OCI-LY7 (cell line): ENCODE data around the gene LRRC56. TPM values are rescaled to one million over a fixed set of nuclear protein-coding genes. Genes with fewer than 3 reads are reported as not detected.

Experiments used
- BruUV-seq: library from RNA; stranded (reverse); fragments of 400-500 nt; replicated peaks from 2 replicates; lab custom pipeline; 2021; lab: Mats Ljungman, UMichigan
- CTCF ChIA-PET: fragments of 300-600 bp; sonication (Branson Sonifier 250); formaldehyde crosslinking; loops from one replicate; lab custom pipeline; 2022; ENCODE audit warnings: antibody characterized with exemption; ENCODE audit not compliant: unreplicated experiment; lab: Charles Lee
- POLR2A ChIA-PET: fragments of 300-600 bp; sonication (Branson Sonifier 250); formaldehyde crosslinking; loops from one replicate; lab custom pipeline; 2022; ENCODE audit warnings: antibody characterized with exemption; lab: Charles Lee
- DNase-seq: peaks from one replicate; pipeline ENCODE4 v3.0.0-alpha.2; 2015; ENCODE audit warnings: low spot score
- H2AFZ ChIP-seq: fragments of 200-600 bp; sonication (generic), shearing (Covaris generic); 2 replicates; pipeline ENCODE4 v1.6.1; 2014; ENCODE audit warnings: mild to moderate bottlenecking, antibody characterized with exemption, low read length, moderate library complexity
- H3K27ac ChIP-seq: fragments of 200-600 bp; sonication (generic); 2 replicates; pipeline ENCODE4 v1.5.1; 2014; ENCODE audit warnings: mixed run types, low read depth, mild to moderate bottlenecking, moderate library complexity, low read length, inconsistent platforms; ENCODE audit not compliant: poor library complexity, severe bottlenecking
- H3K36me3 ChIP-seq: fragments of 200-600 bp; sonication (generic); 2 replicates; pipeline ENCODE4 v1.6.1; 2014; ENCODE audit warnings: mild to moderate bottlenecking, antibody characterized with exemption, low read length, moderate library complexity, mixed read lengths; ENCODE audit not compliant: insufficient read depth
- H3K4me1 ChIP-seq: fragments of 200-600 bp; sonication (generic); 2 replicates; pipeline ENCODE4 v1.5.1; 2014; ENCODE audit warnings: mild to moderate bottlenecking, low read length; ENCODE audit not compliant: insufficient read depth, poor library complexity, severe bottlenecking
- H3K4me2 ChIP-seq: fragments of 200-600 bp; sonication (generic); 2 replicates; pipeline ENCODE4 v1.6.1; 2014; ENCODE audit warnings: mild to moderate bottlenecking, low read length
- H3K4me3 ChIP-seq: fragments of 200-600 bp; sonication (generic); 2 replicates; pipeline ENCODE4 v1.5.1; 2014; ENCODE audit warnings: mild to moderate bottlenecking, low read depth, low read length; ENCODE audit not compliant: poor library complexity, severe bottlenecking
- H3K79me2 ChIP-seq: fragments of 200-600 bp; sonication (generic); 2 replicates; pipeline ENCODE4 v1.6.1; 2016; ENCODE audit warnings: low read depth, mild to moderate bottlenecking, low read length, moderate library complexity, mixed read lengths; ENCODE audit not compliant: insufficient read depth
- H3K9me2 ChIP-seq: fragments of 200-600 bp; sonication (generic); 2 replicates; pipeline ENCODE4 v1.6.1; 2016; ENCODE audit warnings: mild to moderate bottlenecking, low read length, mixed read lengths; ENCODE audit not compliant: insufficient read depth
- H3K9me3 ChIP-seq: fragments of 200-600 bp; sonication (generic); 2 replicates; pipeline ENCODE4 v1.6.1; 2014; ENCODE audit warnings: mild to moderate bottlenecking, mixed run types, low read length, mixed read lengths
- H4K20me1 ChIP-seq: fragments of 200-600 bp; sonication (generic); 2 replicates; pipeline ENCODE4 v1.6.1; 2014; ENCODE audit warnings: mild to moderate bottlenecking, antibody characterized with exemption, low read length, moderate library complexity, mixed read lengths; ENCODE audit not compliant: insufficient read depth
- CTCF ChIP-seq: fragments of 200-600 bp; sonication (generic); conservative IDR thresholded peaks from 2 replicates; pipeline ENCODE4 v1.5.1; 2014; ENCODE audit warnings: mild to moderate bottlenecking, antibody characterized with exemption, low read length, moderate library complexity, mixed read lengths
- EZH2phosphoT487 ChIP-seq: fragments of 200-600 bp; sonication (generic); IDR thresholded peaks from 2 replicates; pipeline ENCODE4 v1.6.1; 2018; ENCODE audit warnings: low read depth, borderline replicate concordance, mild to moderate bottlenecking, mixed run types, antibody characterized with exemption, low read length, moderate library complexity, mixed read lengths
- intact Hi-C: fragments of 100-400 bp; cut with micrococcal nuclease; formaldehyde crosslinking; loops from one replicate; pipeline ENCODE4 v1.10.0; 2022; ENCODE audit not compliant: unreplicated experiment
- total RNA-seq, 2 experiments: library from RNA; depleted of rRNA in 1 of 2; stranded (reverse); fragments of >200 nt in 1 of 2; shearing (Covaris generic) in 1 of 2; gene quantifications; 2 replicates each; pipeline ENCODE4 v1.2.3, GENCODE V29; 2014 to 2022

LRRC56 gene
- total RNA-seq, 2 experiments from 2014 or later, result 1.6 to 2.5 TPM

DNA sequence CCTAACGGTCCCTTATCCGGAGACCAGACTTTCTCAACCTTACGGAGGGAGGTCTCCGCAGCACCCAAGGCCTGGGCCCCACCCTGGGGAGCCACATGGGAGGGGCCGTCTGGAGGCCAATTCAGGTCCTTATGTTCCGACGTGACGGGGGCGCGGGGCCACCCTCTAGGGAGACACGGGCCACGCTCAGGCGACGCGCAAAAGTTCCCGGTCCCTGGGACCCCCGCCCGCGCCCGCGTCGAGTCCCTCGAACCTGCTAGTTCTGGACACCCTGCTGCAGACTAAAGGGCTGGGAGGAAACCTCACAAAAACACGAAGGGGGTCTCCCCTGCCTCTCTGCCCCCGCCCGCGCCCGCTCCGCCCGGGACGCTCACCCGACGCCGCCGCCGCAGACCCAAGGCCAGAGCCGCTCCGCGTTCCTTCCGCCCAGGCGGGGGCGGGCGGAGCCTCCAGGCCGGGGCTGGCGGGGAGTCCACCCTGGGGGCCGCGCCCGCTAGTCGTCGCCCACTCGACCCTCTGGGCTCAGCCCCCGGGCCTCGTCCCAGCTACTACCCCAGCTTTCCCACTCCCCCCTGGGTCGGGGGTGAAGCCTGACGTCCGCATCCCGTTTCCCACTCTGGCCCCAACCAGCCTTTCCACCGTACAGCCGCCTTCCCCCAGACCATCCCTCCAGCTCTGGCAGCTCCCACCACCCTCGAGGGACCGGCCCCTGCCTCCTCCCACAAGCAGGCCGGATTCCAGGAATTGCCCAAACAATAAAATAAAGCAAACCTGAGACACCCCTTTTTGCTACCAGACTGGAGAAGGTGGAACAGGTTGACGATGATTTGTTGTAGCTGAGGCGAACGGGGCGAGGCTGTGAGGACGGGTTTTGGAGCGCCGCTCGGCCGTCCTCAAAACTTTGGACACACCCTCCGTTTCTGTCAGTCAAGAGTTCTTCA is 33.0 kb upstream of the LRRC56 start:
- H4K20me1 ChIP-seq, result no peaks in the 10 kb centered on the region
- CTCF ChIA-PET, result no interaction called here
- no peaks in the 10 kb centered on the region for H3K9me3 ChIP-seq
- intact Hi-C loops, result no loop called here
- H3K4me3 ChIP-seq, result peak overlapping the region; percentile 95
- H3K36me3 ChIP-seq, result peaks cover 34% of the 10 kb centered on the region
- no peak for DNase-seq
- H2AFZ ChIP-seq, result no peak overlapping the region
- no peak for TF ChIP-seq EZH2phosphoT487
- TF ChIP-seq CTCF, result no peak
- BruUV-seq, result no TSS peak
- H3K79me2 ChIP-seq, result peaks cover 23% of the 10 kb centered on the region
- H3K27ac ChIP-seq, result no peak overlapping the region
- H3K4me2 ChIP-seq, result peak overlapping the region; percentile 91
- no peaks in the 10 kb centered on the region for H3K9me2 ChIP-seq
- POLR2A ChIA-PET, result interaction anchor here (1.1 kb wide), 1 partner anchor 22 kb away, joined by 3 read pairs; no protein-coding TSS in a partner anchor
- peaks cover 32% of the 10 kb centered on the region for H3K4me1 ChIP-seq

- Histone ChIP-seq H3K27ac (no peak overlapping the region), H3K4me1 (peaks cover 32% of the 10 kb centered on the region), H3K4me3 (peak overlapping the region; percentile 95), H3K9me2 (no peaks in the 10 kb centered on the region), H3K4me2 (peak overlapping the region; percentile 91), H3K9me3 (no peaks in the 10 kb centered on the region), H3K79me2 (peaks cover 23% of the 10 kb centered on the region), H4K20me1 (no peaks in the 10 kb centered on the region), H2AFZ (no peak overlapping the region), H3K36me3 (peaks cover 28% of the 10 kb centered on the region)
- ChIA-PET POLR2A (no interaction called here), CTCF (no interaction called here)
- DNase-seq, result no peak
- TF ChIP-seq EZH2phosphoT487 (no peak), CTCF (no peak)
- BruUV-seq, result no TSS peak
- intact Hi-C loops, result loop anchor here (5.0 kb wide), 3 partner anchors 98 to 407 kb away; partner anchors contain the start of genes BET1L, CHID1 and RIC8A
Observed at GRCh38 chr11:504994-505344, 32.4 kb upstream of the LRRC56 start.
